ENCODE measurements around the gene PSMB8.
"Not testable (repeated sequence)": the region's sequence is repeated elsewhere in the genome, so short reads cannot be mapped to it uniquely, and the experiment has no call there.

Gene PSMB8
- total RNA-seq = 126 reads per million, percentile 86 among the genes with 10 or more reads in this experiment

- DNase-seq = peak; percentile 98
These were observed at the start of gene PSMB8 for GRCh38 chr6:32843979-32844838. TSS of gene PSMB8 (minus strand) at chr6:32844047. CDS start at chr6:32843996, 51 bp downstream.

DNA sequence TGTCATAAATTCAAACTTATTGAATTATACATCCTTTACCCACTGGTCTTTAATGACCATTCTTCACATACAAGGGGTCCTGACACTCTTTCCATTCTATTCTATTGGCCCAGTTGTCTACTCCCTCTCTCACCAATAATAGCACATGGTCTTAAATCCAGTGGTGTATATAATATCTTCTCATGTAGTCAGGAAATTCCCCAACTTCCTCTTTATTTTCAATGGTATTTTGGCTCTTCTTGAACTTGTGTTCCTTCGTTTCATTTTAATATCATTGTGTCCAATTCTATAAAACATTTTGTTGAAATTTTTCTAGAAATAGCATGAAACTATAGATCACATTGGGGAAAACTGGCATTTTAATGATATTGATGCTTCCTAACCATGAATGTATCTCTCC, 47.0 kb upstream of the PSMB8 start:
- no peak for DNase-seq

GRCh38 chr6:32889533-32889932, 45.7 kb upstream of the PSMB8 start:
- no peak for DNase-seq

GRCh38 chr6:32888576-32888975, 44.7 kb upstream of the PSMB8 start:
- no peak for DNase-seq

DNA sequence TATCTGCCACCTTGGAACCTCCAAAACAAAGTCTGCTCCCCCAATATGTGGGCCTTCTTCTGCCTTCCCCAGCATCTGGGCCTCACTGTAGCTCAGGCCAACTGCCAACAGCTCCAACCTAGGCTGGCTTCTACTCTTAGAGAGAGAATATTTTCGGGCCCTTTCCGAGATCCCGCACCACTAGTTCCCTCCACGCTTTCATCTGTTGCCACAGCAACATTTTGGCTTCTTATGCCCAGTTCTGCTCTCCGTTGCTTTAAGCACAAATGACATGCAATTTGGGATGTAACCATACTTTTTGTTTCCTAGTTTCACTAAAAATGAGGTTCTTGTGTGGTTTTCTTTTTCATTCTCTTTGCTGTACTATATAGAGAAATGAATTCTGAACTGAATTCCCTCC, 43.8 kb upstream of the PSMB8 start:
- DNase-seq = no peak

GRCh38 chr6:32886681-32887383, 43.0 kb upstream of the PSMB8 start:
- no peak for DNase-seq

GRCh38 chr6:32885698-32886286, 41.9 kb upstream of the PSMB8 start:
- DNase-seq = no peak

DNA sequence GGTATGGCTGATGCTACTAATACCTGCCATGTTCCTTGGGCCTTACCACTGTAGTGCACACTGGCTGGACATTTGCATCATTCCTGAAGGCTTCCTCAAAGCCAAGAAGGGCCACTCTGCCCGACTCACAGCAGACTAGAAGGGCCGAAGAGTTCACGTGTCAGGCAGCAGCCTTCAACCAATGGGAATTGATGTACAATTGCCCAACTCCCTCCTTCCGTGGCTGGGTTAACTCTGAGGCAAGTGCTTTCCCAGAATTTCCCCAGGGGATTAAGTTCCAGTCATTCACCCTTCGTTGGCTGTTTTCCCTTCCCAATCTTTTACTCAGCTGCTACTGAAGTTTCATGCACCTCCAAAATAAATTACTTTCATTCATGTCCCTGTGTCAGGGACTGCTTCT, 39.9 kb upstream of the PSMB8 start:
- DNase-seq = no peak

DNA sequence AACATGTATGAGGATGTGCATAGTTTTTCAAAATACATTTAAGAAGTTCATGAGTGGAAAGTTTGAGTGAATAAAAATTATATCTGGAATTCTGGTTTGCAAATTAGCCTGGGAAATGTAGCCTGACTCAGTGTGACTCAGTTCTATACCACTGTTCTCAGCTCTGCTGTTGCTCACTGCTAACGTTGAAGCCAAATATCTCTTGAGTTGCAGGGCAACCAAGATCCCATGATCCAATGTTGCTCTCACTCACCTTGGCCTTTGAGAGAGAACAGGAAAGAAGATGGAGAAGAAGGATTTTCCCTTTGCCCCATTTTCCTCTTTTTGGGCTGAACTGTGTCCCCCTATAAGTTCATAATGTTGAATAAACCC, 39.0 kb upstream of the PSMB8 start:
- no peak for DNase-seq

GRCh38 chr6:32880962-32881361, 37.1 kb upstream of the PSMB8 start:
- DNase-seq = not testable (repeated sequence)

- DNase-seq = no peak
These were observed 35.8 kb upstream of the PSMB8 start for GRCh38 chr6:32879691-32880090.

DNA sequence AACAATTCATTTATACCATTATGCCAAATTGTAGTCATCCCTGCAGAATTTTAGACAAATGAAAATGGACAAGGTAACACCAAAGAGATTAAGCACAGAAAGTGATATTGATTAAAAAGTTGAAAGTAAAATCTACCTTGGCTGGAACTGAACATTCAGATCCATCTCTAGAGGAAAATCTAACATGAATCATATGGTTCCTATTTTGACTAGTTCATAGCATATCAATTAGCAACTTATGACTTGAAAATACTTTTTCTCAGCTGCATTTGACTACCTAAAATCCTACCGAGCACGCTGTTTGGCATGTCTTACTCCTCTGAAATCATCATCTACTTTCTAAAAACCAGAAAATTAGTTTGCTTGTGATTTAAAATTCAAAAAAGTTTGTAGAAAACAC, 32.8 kb upstream of the PSMB8 start:
- DNase-seq = no peak

DNA sequence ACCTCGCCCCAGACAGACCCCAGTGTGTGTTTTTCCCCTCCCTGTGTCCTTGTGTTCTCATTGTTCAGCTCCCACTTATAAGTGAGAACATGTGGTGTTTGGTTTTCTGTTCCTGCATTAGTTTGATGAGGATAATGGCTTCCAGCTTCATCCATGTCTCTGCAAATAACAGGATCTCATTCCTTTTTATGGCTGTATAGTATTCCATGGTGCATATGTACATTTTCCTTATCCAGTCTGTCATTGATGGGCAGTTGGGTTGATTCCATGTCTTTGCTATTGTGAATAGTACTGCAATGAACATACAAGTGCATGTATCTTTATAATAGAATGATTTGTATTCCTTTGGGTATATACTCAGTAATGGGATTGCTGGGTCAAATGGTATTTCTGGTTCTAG, 30.1 kb upstream of the PSMB8 start:
- DNase-seq = not testable (repeated sequence)

DNA sequence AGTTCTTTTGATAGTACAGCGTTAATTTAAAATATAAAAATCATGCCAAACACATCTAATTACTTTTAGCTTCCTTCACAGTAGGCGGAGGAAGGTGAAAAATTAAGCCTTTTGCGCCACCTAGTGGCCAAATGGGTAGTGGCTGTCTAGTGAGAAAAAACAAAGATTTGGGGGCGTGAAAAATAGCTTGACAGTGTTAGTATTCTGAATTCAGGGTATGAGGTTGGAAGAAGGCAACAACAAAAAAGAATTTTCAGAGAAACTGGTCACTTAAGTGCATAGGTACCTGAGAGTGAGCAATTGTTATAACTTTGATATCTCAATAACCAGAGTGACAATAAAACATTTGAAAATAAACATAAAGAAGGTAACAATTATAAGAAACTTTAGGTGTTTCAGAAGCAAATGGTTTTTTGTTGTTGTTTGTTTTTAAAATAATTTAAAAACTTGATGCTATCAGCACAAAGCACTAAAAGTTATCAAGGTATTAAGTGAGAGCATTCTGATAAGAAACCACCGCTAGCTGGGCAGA, 24.5 kb upstream of the PSMB8 start:
- DNase-seq = peak; percentile 89

- no peak for DNase-seq
These were observed 23.9 kb upstream of the PSMB8 start for GRCh38 chr6:32867554-32868256.

DNA sequence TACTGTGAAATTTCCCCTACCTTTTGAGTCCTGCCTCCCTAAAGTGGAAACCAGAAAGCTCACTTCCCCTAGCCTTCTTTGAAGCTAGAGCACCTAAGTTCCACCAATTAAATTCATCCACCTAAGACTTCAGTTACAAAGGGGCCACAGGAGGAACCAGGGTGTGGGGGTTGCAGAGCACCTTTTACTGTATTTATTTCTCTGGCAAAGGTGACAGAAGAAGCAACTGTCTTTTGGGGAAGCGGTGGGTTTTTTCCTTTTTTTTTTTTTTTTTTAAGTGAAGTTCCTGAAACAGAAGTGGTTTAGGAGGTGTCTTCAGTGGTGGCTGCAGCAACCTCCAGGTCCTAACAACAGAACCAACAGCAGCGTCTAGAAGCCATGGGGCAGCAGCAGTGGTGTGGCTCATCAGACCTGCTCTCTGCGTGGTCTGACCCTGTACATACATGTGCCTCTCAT, 23.2 kb upstream of the PSMB8 start:
- DNase-seq = no peak

DNA sequence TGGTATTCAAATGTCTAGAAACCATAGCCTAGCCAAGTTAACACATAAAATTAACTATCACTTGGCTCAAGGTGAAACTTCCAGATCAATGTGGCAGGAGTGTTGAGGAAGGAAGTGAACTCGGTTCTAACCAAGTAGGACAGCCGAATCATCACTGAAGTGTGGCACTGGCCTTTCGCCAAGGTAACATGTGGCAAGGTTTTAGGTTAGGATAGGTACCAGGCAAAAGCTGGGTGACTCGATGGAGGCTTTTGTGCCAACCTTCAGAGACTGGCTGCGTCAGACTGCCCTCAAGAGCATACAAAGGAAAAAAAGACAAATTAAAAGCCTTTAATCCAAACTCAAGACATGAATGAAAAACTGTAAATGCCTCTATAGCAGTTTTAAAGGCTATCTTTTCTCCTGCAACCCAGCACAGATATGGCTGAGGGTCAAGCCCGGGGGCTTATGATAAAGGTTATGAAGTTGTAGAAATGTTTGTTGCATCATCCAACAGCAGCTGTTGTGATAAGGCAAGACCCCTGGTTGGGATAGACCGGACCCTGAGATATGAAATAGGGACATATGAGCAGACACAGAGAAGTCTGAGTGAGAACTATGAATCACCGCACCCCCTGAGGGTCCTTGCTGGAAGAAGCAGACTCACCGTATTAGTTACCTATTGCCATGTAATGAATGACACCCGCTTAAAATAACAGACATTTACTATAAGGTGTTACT, 22.0 kb upstream of the PSMB8 start:
- DNase-seq = no peak

GRCh38 chr6:32862725-32863124, 18.9 kb upstream of the PSMB8 start:
- DNase-seq = no peak

DNA sequence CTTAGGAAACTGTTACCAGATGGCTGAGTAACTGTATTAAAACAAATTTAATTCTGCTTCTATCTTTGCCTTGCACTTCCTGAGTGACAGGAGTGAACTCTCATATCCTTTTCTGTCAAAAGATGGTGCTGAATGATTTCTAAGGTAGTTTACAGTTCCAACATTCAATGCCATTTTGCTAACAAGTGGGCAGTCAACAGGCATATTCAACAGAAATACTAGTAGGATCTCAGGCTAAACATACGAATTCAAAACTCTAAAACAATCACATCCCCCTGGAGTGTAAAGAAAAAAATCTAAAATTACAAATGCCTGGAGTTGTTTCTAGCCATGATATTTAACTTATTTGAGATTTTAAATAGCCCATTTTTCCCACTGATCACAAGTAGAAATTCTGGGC, 16.8 kb upstream of the PSMB8 start:
- no peak for DNase-seq

DNA sequence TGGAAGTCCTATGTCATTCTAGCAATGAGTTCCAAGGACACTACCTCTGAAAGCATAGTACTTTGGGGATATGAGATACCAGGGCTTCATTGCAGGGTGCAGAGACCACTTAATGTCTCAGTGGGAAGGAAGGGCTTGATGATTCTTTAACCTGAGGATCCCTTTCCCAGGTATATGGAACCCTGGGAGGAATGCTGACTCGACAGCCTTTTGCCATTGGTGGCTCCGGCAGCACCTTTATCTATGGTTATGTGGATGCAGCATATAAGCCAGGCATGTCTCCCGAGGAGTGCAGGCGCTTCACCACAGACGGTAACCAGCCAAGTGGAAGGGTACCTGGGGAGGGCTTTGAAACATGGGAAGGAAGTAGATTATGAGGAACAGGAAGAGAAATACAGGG, 14.3 kb upstream of the PSMB8 start:
- no peak for DNase-seq

DNA sequence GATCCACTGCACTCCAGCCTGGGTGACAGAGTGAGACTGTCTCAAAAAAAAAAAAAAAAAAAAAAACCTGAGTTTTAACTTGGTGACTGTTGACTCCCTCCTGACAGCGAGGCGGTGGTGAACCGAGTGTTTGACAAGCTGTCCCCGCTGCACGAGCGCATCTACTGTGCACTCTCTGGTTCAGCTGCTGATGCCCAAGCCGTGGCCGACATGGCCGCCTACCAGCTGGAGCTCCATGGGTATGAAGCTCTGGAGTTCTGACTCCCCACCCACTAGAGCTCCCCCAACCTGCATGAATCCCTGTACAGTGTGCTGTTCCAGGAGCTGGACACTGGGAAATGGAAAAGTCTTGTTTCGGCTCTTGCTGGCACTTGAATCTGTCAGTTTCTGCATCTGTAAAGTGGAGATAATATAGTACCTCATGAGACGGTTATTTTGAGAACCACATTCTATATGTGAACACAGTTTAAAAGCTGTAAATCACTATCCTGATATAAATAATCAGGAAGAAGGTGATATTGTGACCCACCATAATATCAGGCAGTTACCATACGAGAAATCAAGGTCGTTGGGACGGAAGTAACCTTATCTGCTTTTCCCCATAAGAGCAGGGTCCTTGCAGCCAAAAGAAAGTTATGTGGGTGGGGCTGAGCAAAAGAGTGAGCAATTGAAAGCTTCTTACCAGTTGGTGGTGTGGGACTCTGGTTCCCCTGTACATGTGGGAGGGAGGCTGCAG, 13.5 kb upstream of the PSMB8 start:
- DNase-seq = no peak
